Colonic mucosa (tissue), 4 donors: ENCODE measurements around the gene ZNF718. TPM values are rescaled to one million over a fixed set of nuclear protein-coding genes. Genes with fewer than 3 reads are reported as not detected.
"Not testable (repeated sequence)": the region's sequence is repeated elsewhere in the genome, so short reads cannot be mapped to it uniquely, and the experiment has no call there.

Experiments used
- DNase-seq: peaks from one replicate; pipeline ENCODE4 v3.0.0-alpha.2; 2020
- H3K27ac ChIP-seq: fragments of 200-600 bp; one replicate; pipeline ENCODE4 v1.8.0; 2021
- H3K27me3 ChIP-seq: fragments of 200-600 bp; one replicate; pipeline ENCODE4 v1.8.0; 2021
- H3K36me3 ChIP-seq: fragments of 200-600 bp; one replicate; pipeline ENCODE4 v1.8.0; 2021
- H3K4me1 ChIP-seq: fragments of 200-600 bp; one replicate; pipeline ENCODE4 v1.8.0; 2021; ENCODE audit warnings: mild to moderate bottlenecking
- H3K4me3 ChIP-seq: fragments of 200-600 bp; one replicate; pipeline ENCODE4 v1.8.0; 2021
- H3K9ac ChIP-seq, 2 donors: one replicate each; pipeline ENCODE4 v1.7.0; 2013; ENCODE audit warnings: control low read depth in 2 of 2, low read depth in 2 of 2, low read length in 2 of 2
- H3K9me3 ChIP-seq: fragments of 200-600 bp; one replicate; pipeline ENCODE4 v1.8.0; 2021
- intact Hi-C: fragments of 100-400 bp; cut with DNase I; formaldehyde crosslinking; loops from one replicate; pipeline ENCODE4 v1.14.1; 2022
- total RNA-seq, 2 donors: library from RNA; stranded (reverse); fragmentation: NEBNext Ultra II Directional in 1 of 2; extraction: Animal tissue kit (Norgen Biotek cat#: 25700) in 1 of 2; gene quantifications; one replicate each; pipeline ENCODE4 v1.2.1, GENCODE V29; 2021
- TF ChIP-seq, protein P1 (sequence below): fragments of 200-600 bp; IDR thresholded peaks from one replicate; pipeline ENCODE4 v1.8.0; 2022; ENCODE audit warnings: antibody characterized with exemption, mild to moderate bottlenecking
- donor health status: healthy.
- donor health status: DM: no; HTN: no; CAD: no.
- donor health status: DM: no; HTN: no; CAD: no.

Gene ZNF718
- total RNA-seq, 2 donors from 2014 or later = 5.4 to 7.9 TPM

GRCh38 chr4:138935-139334 lies 14.6 kb downstream of the ZNF718 start:
- H3K9me3 ChIP-seq = peaks cover 8% of the 10 kb centered on the region

GRCh38 chr4:139691-140090 lies 15.4 kb downstream of the ZNF718 start:
- TF ChIP-seq, protein P1, sequence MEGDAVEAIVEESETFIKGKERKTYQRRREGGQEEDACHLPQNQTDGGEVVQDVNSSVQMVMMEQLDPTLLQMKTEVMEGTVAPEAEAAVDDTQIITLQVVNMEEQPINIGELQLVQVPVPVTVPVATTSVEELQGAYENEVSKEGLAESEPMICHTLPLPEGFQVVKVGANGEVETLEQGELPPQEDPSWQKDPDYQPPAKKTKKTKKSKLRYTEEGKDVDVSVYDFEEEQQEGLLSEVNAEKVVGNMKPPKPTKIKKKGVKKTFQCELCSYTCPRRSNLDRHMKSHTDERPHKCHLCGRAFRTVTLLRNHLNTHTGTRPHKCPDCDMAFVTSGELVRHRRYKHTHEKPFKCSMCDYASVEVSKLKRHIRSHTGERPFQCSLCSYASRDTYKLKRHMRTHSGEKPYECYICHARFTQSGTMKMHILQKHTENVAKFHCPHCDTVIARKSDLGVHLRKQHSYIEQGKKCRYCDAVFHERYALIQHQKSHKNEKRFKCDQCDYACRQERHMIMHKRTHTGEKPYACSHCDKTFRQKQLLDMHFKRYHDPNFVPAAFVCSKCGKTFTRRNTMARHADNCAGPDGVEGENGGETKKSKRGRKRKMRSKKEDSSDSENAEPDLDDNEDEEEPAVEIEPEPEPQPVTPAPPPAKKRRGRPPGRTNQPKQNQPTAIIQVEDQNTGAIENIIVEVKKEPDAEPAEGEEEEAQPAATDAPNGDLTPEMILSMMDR = no peak
- Histone ChIP-seq H3K36me3 (peaks cover 9% of the 10 kb centered on the region), H3K4me1 (no peaks in the 10 kb centered on the region), H3K4me3 (no peak overlapping the region), H3K9ac (no peak overlapping the region), H3K9me3 (peaks cover 8% of the 10 kb centered on the region), H3K27me3 (no peaks in the 10 kb centered on the region), H3K27ac (no peak overlapping the region)
- intact Hi-C loops = no loop called here
- DNase-seq = no peak

More at GRCh38 chr4:138935-139334, 14.6 kb downstream of the ZNF718 start:
- intact Hi-C loops = no loop called here
- no peak for DNase-seq
- Histone ChIP-seq H3K27me3 (no peaks in the 10 kb centered on the region), H3K27ac (no peak overlapping the region), H3K36me3 (peaks cover 9% of the 10 kb centered on the region), H3K4me3 (no peak overlapping the region), H3K9ac (no peak overlapping the region), H3K4me1 (no peaks in the 10 kb centered on the region)
- TF ChIP-seq, protein P1 = no peak

- Histone ChIP-seq H3K9me3 (peaks cover 7% of the 10 kb centered on the region), H3K27me3 (no peaks in the 10 kb centered on the region), H3K9ac (no peak overlapping the region), H3K27ac (no peak overlapping the region), H3K36me3 (no peaks in the 10 kb centered on the region), H3K4me3 (no peak overlapping the region), H3K4me1 (no peaks in the 10 kb centered on the region)
- intact Hi-C loops = no loop called here
- no peak for DNase-seq
- TF ChIP-seq, protein P1 = no peak
These were observed 22.3 kb downstream of the ZNF718 start for GRCh38 chr4:146621-147020.

DNA sequence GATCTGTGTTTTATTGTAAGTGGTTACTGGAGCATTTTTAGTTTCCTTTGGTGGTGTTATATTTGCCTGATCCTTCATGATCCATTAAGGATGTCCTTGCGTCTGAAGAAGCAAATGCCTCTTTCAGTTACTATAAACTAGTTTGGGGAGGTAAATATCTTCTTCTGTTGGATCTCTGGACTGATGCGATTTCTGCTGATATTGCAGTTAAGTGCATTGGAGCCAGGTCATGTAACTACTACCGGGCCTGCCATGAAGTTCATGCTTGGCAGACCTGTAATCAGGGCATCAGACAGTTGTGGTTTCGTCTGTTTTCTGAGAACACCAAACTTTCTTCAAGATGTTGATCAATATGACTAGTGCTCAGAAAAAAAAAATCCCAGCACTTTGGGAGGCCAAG lies 22.9 kb downstream of the ZNF718 start:
- H3K9ac ChIP-seq = no peak overlapping the region
- no peaks in the 10 kb centered on the region for H3K27me3 ChIP-seq
- no peak overlapping the region for H3K27ac ChIP-seq
- TF ChIP-seq, protein P1 = no peak
- peaks cover 6% of the 10 kb centered on the region for H3K9me3 ChIP-seq
- no peak for DNase-seq
- H3K4me3 ChIP-seq = no peak overlapping the region
- intact Hi-C loops = no loop called here
- no peaks in the 10 kb centered on the region for H3K4me1 ChIP-seq
- H3K36me3 ChIP-seq = no peaks in the 10 kb centered on the region

DNA sequence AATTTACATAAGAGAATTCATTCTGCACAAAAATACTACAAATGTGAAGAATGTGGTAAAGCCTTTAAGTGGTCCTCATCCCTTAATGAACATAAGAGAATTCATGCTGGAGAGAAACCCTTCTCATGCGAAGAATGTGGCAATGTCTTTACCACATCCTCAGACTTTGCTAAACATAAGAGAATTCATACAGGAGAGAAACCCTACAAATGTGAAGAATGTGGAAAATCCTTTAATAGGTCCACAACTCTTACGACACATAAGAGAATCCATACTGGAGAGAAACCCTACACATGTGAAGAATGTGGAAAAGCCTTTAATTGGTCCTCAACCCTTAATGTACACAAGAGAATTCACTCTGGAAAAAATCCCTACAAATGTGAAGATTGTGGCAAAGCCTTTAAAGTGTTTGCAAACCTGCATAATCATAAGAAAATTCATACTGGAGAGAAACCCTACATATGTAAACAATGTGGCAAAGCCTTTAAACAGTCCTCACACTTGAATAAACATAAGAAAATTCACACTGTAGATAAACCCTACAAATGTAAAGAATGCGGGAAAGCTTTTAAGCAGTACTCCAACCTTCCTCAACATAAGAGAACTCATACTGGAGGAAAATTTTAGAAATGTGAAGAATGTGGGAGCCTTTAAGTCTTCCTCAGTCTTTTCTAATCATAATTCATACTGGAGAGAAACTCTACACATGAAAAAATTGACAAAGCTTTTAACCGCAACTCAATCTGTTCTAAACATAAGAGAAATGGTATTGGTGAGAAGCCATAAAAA lies 37.4 kb downstream of the ZNF718 start:
- H3K27ac ChIP-seq = no peak overlapping the region
- intact Hi-C loops = no loop called here
- peaks cover 9% of the 10 kb centered on the region for H3K36me3 ChIP-seq
- TF ChIP-seq, protein P1 = no peak
- no peak overlapping the region for H3K9ac ChIP-seq
- no peaks in the 10 kb centered on the region for H3K4me1 ChIP-seq
- H3K9me3 ChIP-seq = peaks cover 19% of the 10 kb centered on the region
- DNase-seq = no peak
- H3K27me3 ChIP-seq = no peaks in the 10 kb centered on the region
- H3K4me3 ChIP-seq = no peak overlapping the region

- DNase-seq, intact Hi-C loops, H3K9me3 ChIP-seq: not testable (repeated sequence)
These were observed 45.3 kb downstream of the ZNF718 start for GRCh38 chr4:169640-170039.

DNA sequence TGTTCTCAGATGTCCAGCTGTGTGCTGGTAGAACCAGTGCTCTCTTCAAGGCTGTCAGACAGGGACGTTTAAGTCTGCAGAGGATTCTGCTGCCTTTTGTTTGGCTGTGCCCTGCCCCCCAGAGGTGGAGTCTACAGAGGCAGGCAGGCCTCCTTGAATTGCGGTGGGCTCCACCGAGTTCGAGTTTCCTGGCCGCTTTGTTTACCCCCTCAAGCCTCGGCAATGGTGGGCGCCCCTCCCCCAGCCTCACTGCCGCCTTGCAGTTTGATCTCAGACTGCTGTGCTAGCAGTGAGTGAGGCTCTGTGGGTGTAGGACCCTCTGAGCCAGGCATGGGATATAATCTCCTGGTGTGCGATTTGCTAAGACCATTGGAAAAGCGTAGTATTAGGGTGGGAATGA lies 47.0 kb downstream of the ZNF718 start:
- H3K4me1 ChIP-seq, H3K9me3 ChIP-seq, intact Hi-C loops, H3K27me3 ChIP-seq, H3K9ac ChIP-seq, H3K4me3 ChIP-seq, H3K36me3 ChIP-seq, DNase-seq, H3K27ac ChIP-seq: not testable (repeated sequence)

More at GRCh38 chr4:169640-170039, 45.3 kb downstream of the ZNF718 start:
- H3K27me3 ChIP-seq, H3K36me3 ChIP-seq, H3K27ac ChIP-seq, H3K9ac ChIP-seq, H3K4me1 ChIP-seq, H3K4me3 ChIP-seq: not testable (repeated sequence)
